Transverse colon (tissue), 4 donors: ENCODE results near the gene SHB.

ENCODE experiments used
- POLR2A ChIP-seq: fragments of 450-650 bp; IDR thresholded peaks from one replicate; pipeline ENCODE4 v1.6.1; 2016; ENCODE audit warnings: antibody characterized with exemption, mild to moderate bottlenecking, moderate library complexity
- POLR2AphosphoS5 ChIP-seq, 3 donors: sonication (generic); formaldehyde crosslinking; IDR thresholded peaks; one replicate each; pipeline ENCODE4 v1.6.1; 2016; ENCODE audit warnings: antibody characterized with exemption in 3 of 3
- TF ChIP-seq, protein P1 (sequence below), 5 experiments: fragments of 200-600 bp in 3 of 5; fragments of 450-650 bp in 2 of 5; sonication (generic) in 3 of 5; IDR thresholded peaks; 1 replicate in 2 of 5; 2 replicates in 3 of 5; pipeline ENCODE4 v1.5.1; 2016 to 2017; ENCODE audit warnings: antibody characterized with exemption in 5 of 5, inconsistent platforms in 3 of 5, mild to moderate bottlenecking in 2 of 5, moderate library complexity in 1 of 5

DNA sequence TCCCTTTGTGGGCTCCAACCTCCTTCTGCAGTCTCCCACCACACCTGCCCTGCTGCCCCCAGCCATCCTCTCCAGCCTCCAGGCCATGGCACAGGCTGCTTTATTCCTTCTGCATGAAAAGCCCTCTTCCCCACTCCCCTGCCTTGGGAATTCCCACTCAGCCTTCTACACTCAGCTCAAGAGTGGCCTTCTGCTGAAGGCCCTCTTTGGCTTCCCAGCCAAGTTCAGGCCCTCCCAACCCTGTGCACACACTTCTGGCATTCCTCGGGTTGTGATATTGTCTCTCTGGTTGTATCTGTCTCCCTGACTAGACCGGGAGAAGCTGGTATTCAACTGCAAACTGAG, 5.7 kb downstream of the SHB start:
- TF ChIP-seq, protein P1, sequence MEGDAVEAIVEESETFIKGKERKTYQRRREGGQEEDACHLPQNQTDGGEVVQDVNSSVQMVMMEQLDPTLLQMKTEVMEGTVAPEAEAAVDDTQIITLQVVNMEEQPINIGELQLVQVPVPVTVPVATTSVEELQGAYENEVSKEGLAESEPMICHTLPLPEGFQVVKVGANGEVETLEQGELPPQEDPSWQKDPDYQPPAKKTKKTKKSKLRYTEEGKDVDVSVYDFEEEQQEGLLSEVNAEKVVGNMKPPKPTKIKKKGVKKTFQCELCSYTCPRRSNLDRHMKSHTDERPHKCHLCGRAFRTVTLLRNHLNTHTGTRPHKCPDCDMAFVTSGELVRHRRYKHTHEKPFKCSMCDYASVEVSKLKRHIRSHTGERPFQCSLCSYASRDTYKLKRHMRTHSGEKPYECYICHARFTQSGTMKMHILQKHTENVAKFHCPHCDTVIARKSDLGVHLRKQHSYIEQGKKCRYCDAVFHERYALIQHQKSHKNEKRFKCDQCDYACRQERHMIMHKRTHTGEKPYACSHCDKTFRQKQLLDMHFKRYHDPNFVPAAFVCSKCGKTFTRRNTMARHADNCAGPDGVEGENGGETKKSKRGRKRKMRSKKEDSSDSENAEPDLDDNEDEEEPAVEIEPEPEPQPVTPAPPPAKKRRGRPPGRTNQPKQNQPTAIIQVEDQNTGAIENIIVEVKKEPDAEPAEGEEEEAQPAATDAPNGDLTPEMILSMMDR (IDR thresholded peaks at IDR 0.05) = no peak
- TF ChIP-seq POLR2AphosphoS5 (IDR thresholded peaks at IDR 0.05) (no peak), POLR2A (no peak)
